Germinal center (tissue), 1 donor: ENCODE results near the gene KRT74.

Source experiments
- DNase-seq: peaks from one replicate; pipeline ENCODE4 v3.0.0; 2012; ENCODE audit warnings: mixed read lengths, low spot score

The KRT74 gene

DNA sequence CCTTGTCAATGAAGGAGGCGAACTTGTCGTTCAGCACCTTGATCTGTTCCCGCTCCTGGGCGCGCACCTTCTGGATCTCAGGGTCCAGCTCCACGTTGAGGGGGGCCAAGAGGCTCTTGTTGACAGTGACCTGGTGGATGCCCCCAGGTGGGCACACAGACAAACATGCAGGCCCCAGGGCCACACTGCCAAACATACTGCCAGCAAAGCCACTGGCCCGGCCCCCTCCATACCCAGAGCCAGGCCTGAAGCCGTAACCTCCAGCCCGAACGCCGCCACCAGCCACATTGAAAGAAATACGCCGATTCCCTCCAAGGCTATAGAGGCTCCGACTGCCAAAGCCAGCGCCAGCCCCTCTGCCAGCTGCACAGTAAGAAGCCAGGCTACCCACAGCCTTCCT is 337 bp downstream of the KRT74 start:
- DNase-seq: no peak

DNA sequence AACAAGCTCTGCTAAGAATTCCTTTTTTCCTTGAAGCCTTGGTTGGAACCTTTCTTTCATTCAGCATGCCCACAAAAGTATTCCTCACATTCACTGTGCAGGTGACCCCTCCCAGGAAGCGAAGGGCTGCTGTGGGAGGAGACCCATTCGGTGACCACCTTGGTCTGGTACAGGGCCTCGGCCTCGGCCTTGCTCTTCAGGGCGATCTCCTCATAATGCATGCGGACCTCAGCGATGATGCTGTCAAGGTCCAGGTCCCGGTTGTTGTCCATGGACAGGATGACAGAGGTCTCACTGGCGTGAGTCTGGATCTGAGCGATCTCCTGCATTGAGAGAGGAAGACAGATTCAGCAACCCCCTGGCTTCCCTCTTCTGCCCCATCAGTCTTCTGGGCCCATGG is 3.1 kb downstream of the KRT74 start:
- DNase-seq: no peak

DNA sequence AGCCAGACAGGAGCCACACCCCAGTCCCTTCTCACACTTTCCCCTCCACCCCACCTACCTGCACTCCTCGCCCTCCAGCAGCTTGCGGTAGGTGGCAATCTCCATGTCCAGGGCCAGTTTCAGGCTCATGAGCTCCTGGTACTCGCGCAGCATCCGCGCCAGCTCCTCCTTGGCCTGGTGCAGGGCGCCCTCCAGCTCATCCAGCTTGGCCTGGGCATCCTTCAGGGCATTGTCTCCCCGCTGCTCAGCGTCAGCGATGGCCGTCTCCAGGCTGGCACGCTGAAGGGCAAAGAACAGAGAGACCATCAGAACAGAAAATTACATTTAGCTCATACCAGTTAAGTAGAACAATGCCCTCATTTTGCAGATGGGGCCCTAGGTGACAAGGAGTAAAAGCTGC is 5.5 kb downstream of the KRT74 start:
- no peak for DNase-seq

DNA sequence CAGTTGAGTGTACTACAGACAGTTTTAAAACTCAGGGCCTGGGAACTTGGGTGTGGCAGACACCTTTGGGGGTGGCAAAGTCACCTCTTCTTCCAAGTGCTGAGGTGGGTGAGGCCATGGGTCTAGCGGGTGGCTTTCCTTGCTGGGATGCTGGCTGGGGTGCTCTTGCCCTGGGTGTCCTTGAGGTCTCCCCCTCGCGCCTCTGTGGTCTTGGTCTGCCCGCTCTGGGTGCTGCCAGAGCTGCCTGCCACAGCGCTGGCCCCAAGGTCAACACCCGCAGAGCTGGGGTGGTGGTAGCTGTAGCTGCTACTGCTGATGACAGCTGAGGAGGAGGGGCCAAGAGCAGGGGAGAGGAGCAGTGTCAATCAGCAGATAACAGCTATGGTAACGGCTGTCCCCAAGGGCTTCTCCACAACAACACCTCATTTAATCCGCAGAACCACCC is 6.8 kb downstream of the KRT74 start:
- DNase-seq: no peak

DNA sequence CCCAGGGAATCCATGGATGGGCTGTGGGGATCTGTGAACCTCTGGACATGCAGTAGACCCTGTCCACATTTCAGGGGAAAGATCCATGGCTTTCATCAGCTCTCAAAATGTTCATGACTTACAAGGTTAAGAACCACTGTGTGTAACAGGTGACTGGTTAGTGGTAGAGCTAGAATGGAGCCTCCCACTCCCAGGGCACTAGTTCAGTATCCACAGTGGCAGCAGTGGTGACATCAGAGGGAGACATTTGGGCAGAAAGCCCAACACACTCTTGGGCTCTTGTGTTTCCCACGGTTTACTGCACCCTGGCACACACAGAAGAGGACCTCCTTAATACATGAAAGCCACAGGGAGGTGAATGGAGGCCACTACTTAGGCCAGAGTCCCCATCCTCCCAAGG is 9.1 kb downstream of the KRT74 start:
- no peak for DNase-seq

DNA sequence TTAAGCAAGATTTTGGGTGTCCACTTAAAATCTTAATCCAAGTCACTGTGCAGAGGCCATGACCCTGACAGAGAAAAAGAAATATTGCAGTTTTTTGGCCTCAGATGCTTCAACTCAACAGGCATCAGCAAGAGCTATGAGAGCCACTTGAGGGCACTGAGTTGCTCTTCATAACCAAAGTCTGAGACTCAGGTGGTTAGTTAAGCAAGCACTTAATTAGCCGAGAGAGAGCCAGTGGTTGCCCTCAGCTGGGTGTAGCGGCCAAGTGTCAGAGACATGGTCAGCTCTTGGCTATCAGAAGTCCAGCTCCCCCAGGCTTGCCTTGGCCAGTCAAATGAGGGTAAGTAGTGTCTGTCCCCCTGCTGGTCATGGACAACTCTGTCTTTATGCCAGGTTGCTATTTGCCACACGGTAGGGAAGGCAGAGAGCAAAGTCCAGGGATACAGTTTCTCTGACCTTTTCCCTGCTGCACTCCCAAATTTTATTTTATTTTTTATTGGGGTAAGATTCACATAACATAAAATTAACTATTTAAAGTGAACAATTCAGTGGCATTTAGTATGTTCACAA is 11.7 kb downstream of the KRT74 start:
- DNase-seq: no peak

DNA sequence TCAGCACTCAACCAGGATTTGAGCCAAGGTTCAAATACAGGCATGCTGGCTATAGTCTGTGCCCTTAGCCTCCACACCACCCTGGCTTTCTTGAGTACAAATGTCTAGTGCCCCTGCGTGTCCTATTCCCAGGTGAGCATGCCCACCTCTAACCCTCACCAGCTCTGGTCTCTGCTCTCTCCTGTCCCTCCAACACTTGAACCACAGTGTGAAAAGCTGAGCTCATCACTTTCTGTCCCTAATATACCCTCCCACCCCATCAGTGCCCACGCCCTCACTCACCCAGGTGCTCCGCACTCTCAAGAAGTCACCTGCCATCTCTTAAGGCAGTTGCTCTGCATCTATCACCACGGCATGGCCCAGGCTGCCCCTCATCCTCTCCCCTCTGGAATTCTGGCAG is 13.7 kb downstream of the KRT74 start:
- DNase-seq: no peak

DNA sequence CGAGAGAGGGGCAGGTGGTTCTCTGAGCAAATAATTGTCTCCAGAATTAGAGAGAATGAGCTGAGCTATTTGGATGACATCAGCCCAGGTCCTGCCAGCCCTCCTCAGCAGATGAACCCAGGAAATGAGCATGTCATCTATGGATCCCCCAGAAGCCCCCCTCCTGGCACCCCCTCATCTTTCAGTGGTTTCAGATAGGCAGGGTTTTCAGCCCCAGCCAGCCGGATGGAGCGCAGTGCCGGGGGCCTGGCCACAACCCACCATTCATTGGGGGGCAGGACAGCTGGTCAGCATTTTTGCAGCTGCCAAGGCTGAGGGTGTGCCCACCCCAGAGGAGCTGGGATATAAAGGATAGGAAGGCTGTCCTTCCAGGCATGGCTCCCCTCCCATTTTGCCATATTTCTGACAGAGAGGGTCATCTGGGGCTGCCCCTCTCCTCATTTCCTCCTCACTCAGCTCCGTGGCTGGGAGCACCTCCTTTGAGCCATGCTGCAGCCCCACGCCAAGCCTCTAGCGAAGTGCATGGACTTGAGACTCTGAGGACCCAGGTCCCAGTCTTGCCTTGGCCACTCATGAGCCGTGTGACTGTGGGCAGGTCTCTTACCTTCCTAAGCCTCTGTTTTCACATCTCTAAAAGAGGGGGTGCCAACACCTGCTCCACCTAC is 14.7 kb downstream of the KRT74 start:
- no peak for DNase-seq

DNA sequence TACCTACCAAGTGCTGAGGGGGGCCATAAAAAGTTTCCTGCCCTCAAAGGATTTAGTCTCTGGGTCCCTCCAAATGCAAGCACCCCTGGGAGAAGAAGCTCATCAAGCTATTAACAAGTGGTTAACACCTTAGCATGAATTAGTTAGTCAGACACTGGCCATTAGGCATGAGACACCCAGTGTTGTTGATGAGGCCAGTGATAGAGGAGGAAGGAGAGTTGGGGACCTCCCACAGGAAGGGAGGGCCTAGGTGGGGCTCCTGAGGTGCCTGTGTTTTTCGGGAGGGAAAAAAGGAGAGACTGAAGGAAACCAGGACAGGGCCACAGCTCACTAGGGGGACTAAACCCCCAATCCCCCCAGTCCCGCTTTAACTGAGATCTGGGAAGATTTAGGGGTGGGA is 16.2 kb downstream of the KRT74 start:
- DNase-seq: no peak

DNA sequence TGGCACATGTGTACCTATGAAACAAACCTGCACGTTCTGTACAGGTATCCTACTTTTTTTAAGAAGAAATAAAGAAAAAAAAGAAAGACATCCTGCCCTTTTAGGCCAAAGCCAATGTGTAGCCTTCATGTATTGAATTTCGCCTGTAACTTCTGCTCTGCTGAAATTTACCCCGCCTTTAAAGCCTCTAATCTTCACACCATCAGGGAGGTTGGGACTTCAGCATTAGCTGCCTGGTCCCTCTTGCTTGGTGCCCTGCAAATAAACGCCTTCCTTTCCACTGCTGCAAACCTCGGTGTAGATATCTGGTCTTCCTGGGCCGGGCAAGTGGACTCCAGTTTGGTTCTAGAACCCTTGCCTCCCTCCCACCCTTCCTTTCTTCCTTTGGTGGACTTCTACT is 18.1 kb downstream of the KRT74 start:
- no peak for DNase-seq

DNA sequence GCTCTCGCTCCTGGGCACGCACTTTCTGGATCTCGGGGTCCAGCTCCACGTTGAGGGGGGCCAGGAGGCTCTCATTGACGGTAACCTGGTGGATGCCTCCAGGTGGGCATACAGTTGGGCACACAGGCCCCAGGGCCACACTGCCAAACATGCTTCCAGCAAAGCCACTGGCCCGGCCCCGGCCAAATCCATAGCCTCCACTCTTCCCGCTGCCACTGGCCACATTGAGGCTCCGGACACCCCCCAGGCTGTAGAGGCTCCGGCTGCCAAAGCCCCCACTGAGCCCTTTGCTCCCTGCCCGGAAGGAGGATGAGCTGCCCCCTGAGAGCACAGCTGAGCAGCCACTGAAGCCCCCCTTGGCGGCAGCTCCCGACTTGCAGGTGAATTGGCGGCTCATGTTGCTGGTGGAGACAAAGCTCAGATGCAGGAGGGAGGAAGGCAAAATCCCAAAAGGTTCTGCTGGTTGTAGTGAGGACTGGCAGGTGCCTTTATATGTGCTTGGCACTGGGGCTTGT is 20.9 kb downstream of the KRT74 start, which contains the start of gene KRT71:
Gene KRT71, minus strand, starts transcription at position 465 of the 515 bp plus-strand sequence. Its CDS starts 68 bp downstream, at position 397.
- DNase-seq: no peak

DNA sequence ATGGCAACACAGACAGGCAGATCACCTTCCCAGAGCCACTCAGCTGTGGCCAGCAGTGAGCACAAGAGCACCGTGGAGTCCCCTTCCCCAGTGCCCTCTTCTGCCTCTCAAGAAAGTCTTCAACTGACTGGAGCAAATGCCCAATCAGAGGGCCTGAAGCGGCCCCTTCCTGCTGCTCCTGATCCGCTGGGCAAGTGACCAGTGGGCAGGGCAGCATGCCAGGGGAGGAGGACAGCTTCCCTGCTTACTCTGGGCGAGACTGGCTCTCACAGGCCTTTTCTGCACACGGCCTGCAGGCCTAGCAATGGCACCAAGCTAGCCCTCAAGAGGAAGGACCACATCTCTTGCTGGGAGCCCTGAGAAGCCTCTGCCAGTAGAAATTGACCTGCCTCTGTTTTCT is 21.6 kb downstream of the KRT74 start:
- DNase-seq: no peak

DNA sequence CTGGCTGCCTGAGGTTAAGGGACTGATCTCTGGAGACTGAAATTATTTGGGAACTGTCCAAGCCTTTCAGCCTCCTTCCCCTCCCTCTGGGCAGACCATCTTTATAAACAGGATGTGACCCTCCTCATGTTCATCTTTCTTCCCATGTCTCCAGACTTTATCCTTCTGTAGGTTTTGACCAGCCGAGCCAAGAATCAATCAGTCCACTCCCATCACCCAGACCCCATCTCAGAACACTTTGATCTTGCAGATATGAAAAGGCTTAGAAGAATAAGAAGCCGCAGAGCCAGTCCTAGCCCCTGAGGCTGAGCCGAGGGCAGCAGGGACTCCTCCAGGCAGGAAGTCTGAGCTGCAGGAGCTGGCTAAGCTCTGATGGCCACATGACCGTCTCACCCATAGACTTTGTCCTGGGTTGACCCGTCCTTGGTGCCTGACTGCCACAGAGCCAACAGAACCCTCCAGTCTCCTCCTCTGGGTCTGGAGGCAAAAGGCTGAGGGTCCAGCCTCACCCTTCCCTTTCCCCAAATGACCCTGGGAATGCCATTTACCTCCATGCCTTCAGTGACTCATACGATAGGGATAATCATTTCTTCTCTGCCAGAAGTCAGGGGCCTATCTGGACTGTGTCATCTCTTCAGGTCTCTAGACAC is 22.3 kb downstream of the KRT74 start:
- DNase-seq: no peak

DNA sequence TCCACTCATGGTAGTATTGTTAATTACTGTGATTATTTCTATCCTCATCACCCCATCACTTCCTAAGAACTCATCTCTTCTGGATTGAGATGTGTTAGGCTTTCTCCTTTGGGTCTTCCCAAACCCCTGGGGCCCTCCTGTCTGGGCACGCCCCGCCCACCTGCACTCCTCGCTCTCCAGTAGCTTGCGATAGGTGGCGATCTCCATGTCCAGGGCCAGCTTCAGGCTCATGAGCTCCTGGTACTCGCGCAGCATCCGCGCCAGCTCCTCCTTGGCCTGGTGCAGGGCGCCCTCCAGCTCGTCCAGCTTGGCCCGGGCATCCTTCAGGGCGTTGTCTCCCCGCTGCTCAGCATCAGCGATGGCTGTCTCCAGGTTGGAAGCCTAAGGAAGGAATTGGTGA is 27.5 kb downstream of the KRT74 start:
- DNase-seq: no peak

DNA sequence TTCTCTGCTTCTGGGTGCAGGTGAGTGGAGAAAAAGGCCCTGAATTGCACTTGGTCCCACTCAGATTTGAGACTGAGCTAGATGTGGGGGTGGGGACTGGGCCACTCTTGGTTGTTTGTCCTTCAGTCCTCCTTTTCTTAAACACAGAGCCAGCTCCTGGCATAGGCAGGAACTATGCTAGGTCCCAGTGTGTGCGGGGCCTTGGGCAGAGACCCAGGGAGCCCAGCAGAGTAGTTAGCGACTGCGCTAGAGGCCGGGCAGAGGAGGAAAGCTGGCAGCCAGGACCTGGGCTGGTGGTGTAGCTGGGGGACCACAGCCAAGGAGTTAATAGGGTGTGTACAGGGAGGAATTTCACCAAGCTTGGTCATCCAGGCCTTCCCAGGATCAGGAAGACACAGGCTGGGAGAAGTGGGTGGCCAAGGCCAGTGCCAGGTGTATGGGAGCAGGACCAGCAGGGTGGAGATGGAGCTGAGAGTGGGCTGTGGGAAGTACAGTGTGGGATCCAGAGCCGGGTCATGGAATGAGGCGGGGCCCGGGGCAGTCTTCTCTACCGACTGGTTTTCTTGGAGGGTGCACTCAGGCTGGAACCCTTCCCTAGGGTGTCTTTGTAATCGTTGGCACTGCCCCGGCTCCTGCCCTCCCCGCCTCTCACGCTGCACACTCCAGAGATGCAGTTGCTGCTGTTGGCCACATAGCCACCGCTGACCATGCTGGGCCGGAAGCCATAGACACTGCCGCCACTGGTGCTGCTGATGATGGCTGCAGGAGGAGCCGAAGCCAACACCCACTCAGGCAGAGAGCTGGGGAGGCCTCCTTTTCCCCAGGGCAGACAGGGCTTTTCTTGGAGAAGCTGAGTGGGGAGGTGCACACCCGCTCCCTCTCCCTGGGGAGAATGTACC is 29.4 kb downstream of the KRT74 start:
- no peak for DNase-seq

DNA sequence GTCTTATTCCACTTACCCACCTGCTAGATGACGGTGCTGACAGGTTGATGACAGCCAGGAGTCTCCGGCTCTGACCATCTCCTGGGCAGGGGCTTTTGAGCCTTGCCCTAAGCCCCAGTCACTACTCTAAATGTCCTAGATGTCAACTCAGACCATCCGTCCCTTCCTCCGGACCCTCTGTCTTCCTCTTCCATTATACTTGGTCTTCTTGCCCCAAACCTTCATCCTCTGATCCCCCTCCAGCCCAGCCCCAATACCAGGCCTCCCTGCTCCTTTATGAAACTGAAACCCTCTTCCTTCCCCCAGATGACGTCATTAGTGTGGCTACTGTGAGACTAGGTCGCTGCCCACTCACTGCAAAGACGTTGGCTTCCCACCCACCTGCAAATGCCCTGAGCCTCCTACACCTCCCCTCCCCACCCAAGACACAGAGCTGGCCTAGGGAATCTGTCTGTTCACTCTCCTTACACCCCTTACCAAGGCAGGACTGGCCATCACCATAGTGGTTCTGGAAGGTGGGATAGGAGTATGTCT is 30.8 kb downstream of the KRT74 start:
- DNase-seq: no peak

DNA sequence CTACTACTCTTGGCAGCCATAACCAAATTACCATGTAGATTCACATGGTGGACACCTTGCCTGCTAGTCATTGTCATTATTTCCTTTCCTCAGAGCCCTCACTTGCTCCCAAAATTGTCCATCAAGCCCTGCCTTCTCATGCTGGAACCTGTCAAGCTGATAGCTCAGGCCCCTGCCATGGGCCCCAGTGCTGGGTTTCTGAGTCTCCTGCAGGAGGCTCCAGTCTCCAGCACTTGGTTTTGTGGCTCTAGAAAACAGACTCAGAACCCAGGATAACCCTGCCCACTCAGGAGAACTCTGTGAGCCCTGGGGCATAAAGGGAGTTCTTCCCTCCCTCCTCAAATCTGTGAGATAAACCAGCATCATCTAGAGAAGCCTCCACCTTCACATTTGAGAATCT is 31.5 kb downstream of the KRT74 start:
- no peak for DNase-seq

DNA sequence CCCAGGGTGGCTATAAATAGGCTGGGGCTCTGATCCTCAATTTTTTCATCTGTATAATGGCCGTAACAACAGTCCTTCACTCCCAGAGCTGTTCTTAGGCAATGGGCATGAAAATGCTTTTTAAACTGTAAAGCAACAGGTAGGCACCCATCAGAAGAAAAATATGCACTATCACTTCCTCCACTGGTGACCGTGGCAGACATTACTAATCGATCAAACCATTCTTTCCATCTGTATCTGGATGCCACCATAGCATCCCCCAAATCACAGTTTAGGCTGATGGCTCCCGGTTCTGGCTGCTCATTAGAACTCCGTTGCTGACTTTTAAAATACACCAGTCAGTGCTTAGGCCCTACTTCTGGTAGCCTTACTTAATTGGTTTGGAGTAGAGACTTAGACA is 31.9 kb downstream of the KRT74 start:
- DNase-seq: no peak

DNA sequence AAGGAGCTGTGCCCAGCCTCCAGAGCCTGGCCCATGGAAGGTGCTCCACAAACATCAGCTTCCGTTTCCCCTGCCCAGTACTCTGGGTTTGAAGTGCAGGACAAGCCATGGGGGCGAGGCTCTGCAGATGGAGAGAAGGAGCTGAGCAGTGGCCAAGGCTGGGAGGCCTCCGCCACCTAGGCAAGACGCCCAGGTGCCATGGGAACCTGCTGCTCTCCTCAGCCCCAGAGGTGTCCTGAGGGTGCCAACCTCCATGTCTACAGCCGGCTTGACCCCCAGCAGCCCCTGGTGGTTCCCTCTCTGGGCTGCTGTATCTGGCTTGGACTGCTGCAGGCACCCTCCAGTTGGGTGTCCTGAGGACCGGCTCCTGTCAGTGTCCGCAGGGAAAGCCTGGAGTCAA is 33.1 kb downstream of the KRT74 start:
- no peak for DNase-seq

DNA sequence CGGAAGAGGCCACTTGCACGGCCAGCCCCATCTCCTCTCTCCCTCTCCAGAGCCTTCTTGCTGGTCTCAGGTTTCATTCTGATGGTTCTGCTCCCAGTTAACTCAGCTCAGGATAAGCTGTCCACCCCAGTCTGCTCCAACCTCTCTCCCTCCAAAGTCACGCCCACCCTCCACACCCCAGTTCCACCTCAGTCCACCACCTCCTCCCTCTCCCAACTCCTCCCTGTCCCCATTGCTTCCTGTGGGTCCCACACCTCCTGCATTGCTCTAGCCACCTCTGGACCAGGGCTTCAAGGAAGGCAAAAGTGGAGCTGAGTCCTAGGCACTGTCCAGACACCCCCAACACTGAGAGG is 33.8 kb downstream of the KRT74 start:
- DNase-seq: no peak

DNA sequence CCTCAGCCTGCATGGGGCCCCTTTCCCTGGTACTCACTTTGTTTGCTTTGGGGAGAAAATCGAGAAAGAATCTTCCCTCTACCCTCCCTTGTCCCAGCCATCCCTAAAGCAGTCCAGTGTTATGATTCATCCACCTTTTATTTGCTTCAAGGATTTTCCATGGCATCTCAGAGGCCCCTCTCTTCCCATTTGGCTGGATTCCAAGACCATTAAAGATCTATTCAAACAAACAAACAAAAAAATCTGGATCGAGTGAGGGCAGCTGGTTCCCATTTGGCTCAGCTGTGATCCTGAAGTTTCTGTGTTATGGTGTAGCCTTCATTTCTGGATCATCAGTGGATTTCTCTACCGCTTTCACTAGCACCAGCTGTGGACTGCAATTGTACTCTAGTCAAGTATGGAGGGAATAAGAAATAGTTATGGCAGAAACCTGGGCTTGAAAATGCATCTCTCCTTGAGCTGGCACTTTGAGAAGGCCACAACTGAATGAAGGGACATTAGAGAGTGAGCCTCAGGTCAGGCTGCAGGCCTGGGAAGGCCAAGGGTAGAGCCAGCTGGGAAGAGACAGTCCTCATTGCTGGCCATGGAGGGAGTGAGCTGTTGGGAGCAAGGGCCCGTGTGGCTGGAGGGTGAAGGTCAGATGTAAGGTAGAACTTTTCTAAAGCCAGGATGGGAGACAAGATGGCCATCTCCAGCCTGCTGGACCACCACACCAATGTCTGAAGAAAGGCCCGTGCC is 34.4 kb downstream of the KRT74 start:
- DNase-seq: no peak

DNA sequence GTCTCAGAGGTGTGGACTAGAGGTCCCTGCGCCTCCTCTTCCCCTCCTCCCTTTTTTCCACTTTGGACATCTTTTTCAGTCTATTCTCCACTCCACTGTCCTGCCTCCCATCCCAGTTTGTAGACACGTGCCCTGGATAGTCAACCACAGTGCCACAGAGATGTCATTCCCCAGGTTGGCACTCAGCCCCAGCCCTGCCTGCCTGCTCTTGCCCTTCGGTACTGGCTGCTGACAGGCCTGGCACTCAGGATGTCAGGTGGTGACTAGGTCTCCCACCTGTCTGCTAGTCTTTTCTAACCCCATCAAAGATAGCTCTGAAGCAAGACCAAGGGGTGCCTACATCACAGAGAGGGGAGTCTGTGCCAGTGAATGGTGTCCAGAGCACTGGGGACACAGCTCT is 36.5 kb downstream of the KRT74 start:
- DNase-seq: no peak
